Limb (tissue), 2 donors: ENCODE data around the gene GMDS.

Source experiments
- DNase-seq, 2 donors: peaks; one replicate each; pipeline ENCODE4 v3.0.0-alpha.2; 2016; ENCODE audit errors: extremely low spot score in 2 of 2

Gene GMDS

GRCh38 chr6:1778686-1779235 is 466.6 kb downstream of the GMDS start:
- DNase-seq: no peak

GRCh38 chr6:1777921-1778685 is 467.3 kb downstream of the GMDS start:
- no peak for DNase-seq

- DNase-seq: no peak
Observed at GRCh38 chr6:1775441-1775840, 470.0 kb downstream of the GMDS start.

- no peak for DNase-seq
Observed at GRCh38 chr6:1774226-1774915, 471.0 kb downstream of the GMDS start.

- no peak for DNase-seq
Observed at GRCh38 chr6:1773700-1774099, 471.7 kb downstream of the GMDS start.

- DNase-seq: no peak
Observed at GRCh38 chr6:1770968-1771723, 474.3 kb downstream of the GMDS start.

GRCh38 chr6:1770435-1770843 is 475.0 kb downstream of the GMDS start:
- no peak for DNase-seq

GRCh38 chr6:1767481-1768246 is 477.7 kb downstream of the GMDS start:
- DNase-seq: no peak

- no peak for DNase-seq
Observed at GRCh38 chr6:1766654-1767053, 478.8 kb downstream of the GMDS start.

GRCh38 chr6:1765160-1765903 is 480.1 kb downstream of the GMDS start:
- no peak for DNase-seq

- no peak for DNase-seq
Observed at GRCh38 chr6:1764397-1764987, 480.9 kb downstream of the GMDS start.

- no peak for DNase-seq
Observed at GRCh38 chr6:1763404-1763803, 482.0 kb downstream of the GMDS start.

GRCh38 chr6:1762203-1762602 is 483.2 kb downstream of the GMDS start:
- no peak for DNase-seq

- DNase-seq: no peak
Observed at GRCh38 chr6:1761477-1761877, 483.9 kb downstream of the GMDS start.

- DNase-seq: no peak
Observed at GRCh38 chr6:1760876-1761275, 484.5 kb downstream of the GMDS start.

- no peak for DNase-seq
Observed at GRCh38 chr6:1759870-1760269, 485.5 kb downstream of the GMDS start.

GRCh38 chr6:1758076-1758679 is 487.2 kb downstream of the GMDS start:
- no peak for DNase-seq

GRCh38 chr6:1757131-1757530 is 488.3 kb downstream of the GMDS start:
- DNase-seq: no peak

GRCh38 chr6:1756472-1757129 is 488.8 kb downstream of the GMDS start:
- no peak for DNase-seq
